Ectodermal cell (in vitro differentiated cells): ENCODE data around the gene GRK5.
"Not testable (repeated sequence)": the region's sequence is repeated elsewhere in the genome, so short reads cannot be mapped to it uniquely, and the experiment has no call there.

Experiments
- H3K27ac ChIP-seq: 2 replicates; pipeline ENCODE4 v1.7.0; 2013; ENCODE audit warnings: mild to moderate bottlenecking, low read depth, low read length; ENCODE audit not compliant: insufficient read depth, poor library complexity, severe bottlenecking
- H3K27me3 ChIP-seq: 2 replicates; pipeline ENCODE4 v1.7.0; 2013; ENCODE audit warnings: mild to moderate bottlenecking, low read length; ENCODE audit not compliant: insufficient read depth, control insufficient read depth, poor library complexity, severe bottlenecking
- H3K36me3 ChIP-seq: one replicate; pipeline ENCODE4 v1.7.0; 2013; ENCODE audit warnings: low read length; ENCODE audit not compliant: control insufficient read depth, insufficient read depth
- H3K4me1 ChIP-seq: one replicate; pipeline ENCODE4 v1.7.0; 2013; ENCODE audit warnings: low read length; ENCODE audit not compliant: control insufficient read depth, insufficient read depth
- H3K4me3 ChIP-seq: 2 replicates; pipeline ENCODE4 v1.7.0; 2013; ENCODE audit warnings: low read depth, low read length, control low read depth; ENCODE audit not compliant: insufficient read depth
- H3K9me3 ChIP-seq: 2 replicates; pipeline ENCODE4 v1.7.0; 2013; ENCODE audit warnings: mild to moderate bottlenecking, low read length, moderate library complexity; ENCODE audit not compliant: control insufficient read depth
- WGBS, 2 experiments: methylation state at CpG; one replicate each; pipeline ENCODE4 v1.1.7; 2013; ENCODE audit warnings: missing lambda C conversion rate in 2 of 2; 5-methylcytosine and 5-hydroxymethylcytosine counted together

The GRK5 gene

GRCh38 chr10:119177708-119178371 lies 29.5 kb upstream of the GRK5 start:
- H3K9me3 ChIP-seq = no peaks in the 10 kb centered on the region
- peak overlapping the region; percentile 44 for H3K27ac ChIP-seq
- peak overlapping the region; percentile 64 for H3K4me3 ChIP-seq
- H3K4me1 ChIP-seq = peaks cover 7% of the 10 kb centered on the region
- H3K36me3 ChIP-seq = peaks cover 19% of the 10 kb centered on the region
- WGBS, 2 experiments = 16 to 19% methylated on average over 21 of the region's 21 CpGs
- no peaks in the 10 kb centered on the region for H3K27me3 ChIP-seq

- Histone ChIP-seq H3K4me1 (peaks cover 7% of the 10 kb centered on the region), H3K9me3 (peaks cover under 1% of the 10 kb centered on the region), H3K36me3 (peaks cover 12% of the 10 kb centered on the region), H3K4me3 (peak within 1 kb of the TSS; percentile 64), H3K27me3 (no peaks in the 10 kb centered on the region), H3K27ac (peak within 1 kb of the TSS; percentile 44)
- WGBS, 2 experiments = 0% methylated on average over 45 of the region's 45 CpGs
Observed at GRCh38 chr10:119178372-119179119, 28.8 kb upstream of the GRK5 start, which contains the start of gene PRDX3. Gene PRDX3, minus strand, starts transcription at chr10:119178812. Its CDS starts 22 bp downstream, at chr10:119178790.

GRCh38 chr10:119180850-119181400 lies 26.4 kb upstream of the GRK5 start:
- H3K4me3 ChIP-seq, H3K9me3 ChIP-seq, H3K27ac ChIP-seq, H3K4me1 ChIP-seq, H3K36me3 ChIP-seq, H3K27me3 ChIP-seq: not testable (repeated sequence)
- whole genome bisulfite sequencing, 2 experiments = 93 to 94% methylated on average over 5 to 7 of the region's 7 CpGs

- H3K27me3 ChIP-seq = no peaks in the 10 kb centered on the region
- no peak overlapping the region for H3K4me3 ChIP-seq
- H3K4me1 ChIP-seq = no peaks in the 10 kb centered on the region
- peaks cover 2% of the 10 kb centered on the region for H3K9me3 ChIP-seq
- no peak overlapping the region for H3K27ac ChIP-seq
- no peaks in the 10 kb centered on the region for H3K36me3 ChIP-seq
- WGBS, 2 experiments = 92% methylated on average over 9 of the region's 9 CpGs
Observed at GRCh38 chr10:119183664-119184412, 23.5 kb upstream of the GRK5 start.

GRCh38 chr10:119189811-119190282 lies 17.5 kb upstream of the GRK5 start:
- 90 to 92% methylated on average over 3 of the region's 3 CpGs for WGBS, 2 experiments
- Histone ChIP-seq H3K27ac (no peak overlapping the region), H3K36me3 (no peaks in the 10 kb centered on the region), H3K27me3 (no peaks in the 10 kb centered on the region), H3K4me1 (no peaks in the 10 kb centered on the region), H3K9me3 (no peaks in the 10 kb centered on the region), H3K4me3 (no peak overlapping the region)

- Histone ChIP-seq H3K36me3 (no peaks in the 10 kb centered on the region), H3K4me3 (no peak overlapping the region), H3K27ac (no peak overlapping the region), H3K9me3 (no peaks in the 10 kb centered on the region), H3K4me1 (no peaks in the 10 kb centered on the region), H3K27me3 (no peaks in the 10 kb centered on the region)
- WGBS, 2 experiments = 79 to 89% methylated on average over 4 of the region's 4 CpGs
Observed at GRCh38 chr10:119190353-119190752, 17.0 kb upstream of the GRK5 start.

- no peaks in the 10 kb centered on the region for H3K9me3 ChIP-seq
- WGBS, 2 experiments = 57 to 60% methylated on average over 4 of the region's 5 CpGs
- H3K27me3 ChIP-seq = no peaks in the 10 kb centered on the region
- H3K4me3 ChIP-seq = no peak overlapping the region
- H3K36me3 ChIP-seq = no peaks in the 10 kb centered on the region
- no peaks in the 10 kb centered on the region for H3K4me1 ChIP-seq
- H3K27ac ChIP-seq = no peak overlapping the region
Observed at GRCh38 chr10:119190954-119191785, 16.2 kb upstream of the GRK5 start.

GRCh38 chr10:119191881-119192280 lies 15.5 kb upstream of the GRK5 start:
- Histone ChIP-seq H3K4me1 (no peaks in the 10 kb centered on the region), H3K9me3 (no peaks in the 10 kb centered on the region), H3K27ac (no peak overlapping the region), H3K36me3 (no peaks in the 10 kb centered on the region), H3K27me3 (no peaks in the 10 kb centered on the region), H3K4me3 (no peak overlapping the region)
- WGBS, 2 experiments = 71 to 76% methylated on average over 4 of the region's 4 CpGs

GRCh38 chr10:119197921-119198320 lies 9.4 kb upstream of the GRK5 start:
- H3K4me3 ChIP-seq = no peak overlapping the region
- no peak overlapping the region for H3K27ac ChIP-seq
- no peaks in the 10 kb centered on the region for H3K9me3 ChIP-seq
- no peaks in the 10 kb centered on the region for H3K36me3 ChIP-seq
- H3K27me3 ChIP-seq = no peaks in the 10 kb centered on the region
- no peaks in the 10 kb centered on the region for H3K4me1 ChIP-seq
- WGBS, 2 experiments = 84 to 86% methylated on average over 4 of the region's 4 CpGs
